ENCODE results near the gene AFP.

Gene AFP

DNA sequence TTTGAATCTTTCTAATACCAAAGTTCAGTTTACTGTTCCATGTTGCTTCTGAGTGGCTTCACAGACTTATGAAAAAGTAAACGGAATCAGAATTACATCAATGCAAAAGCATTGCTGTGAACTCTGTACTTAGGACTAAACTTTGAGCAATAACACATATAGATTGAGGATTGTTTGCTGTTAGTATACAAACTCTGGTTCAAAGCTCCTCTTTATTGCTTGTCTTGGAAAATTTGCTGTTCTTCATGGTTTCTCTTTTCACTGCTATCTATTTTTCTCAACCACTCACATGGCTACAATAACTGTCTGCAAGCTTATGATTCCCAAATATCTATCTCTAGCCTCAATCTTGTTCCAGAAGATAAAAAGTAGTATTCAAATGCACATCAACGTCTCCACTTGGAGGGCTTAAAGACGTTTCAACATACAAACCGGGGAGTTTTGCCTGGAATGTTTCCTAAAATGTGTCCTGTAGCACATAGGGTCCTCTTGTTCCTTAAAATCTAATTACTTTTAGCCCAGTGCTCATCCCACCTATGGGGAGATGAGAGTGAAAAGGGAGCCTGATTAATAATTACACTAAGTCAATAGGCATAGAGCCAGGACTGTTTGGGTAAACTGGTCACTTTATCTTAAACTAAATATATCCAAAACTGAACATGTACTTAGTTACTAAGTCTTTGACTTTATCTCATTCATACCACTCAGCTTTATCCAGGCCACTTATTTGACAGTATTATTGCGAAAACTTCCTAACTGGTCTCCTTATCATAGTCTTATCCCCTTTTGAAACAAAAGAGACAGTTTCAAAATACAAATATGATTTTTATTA, 3.6 kb upstream of the AFP start:
- ChIA-PET POLR2A (no interaction called here), CTCF (interaction anchor here (2.3 kb wide), 1 partner anchor 14 kb away, joined by 8 read pairs; no protein-coding TSS in a partner anchor)
- no peak for DNase-seq (ENCODE audit: extremely low spot score)
- TF ChIP-seq FOXK2 (IDR thresholded peaks at IDR 0.05) = no peak
- TF ChIP-seq BHLHE40 (IDR thresholded peaks at IDR 0.05; ENCODE audit: borderline replicate concordance) = no peak
- no peak for TF ChIP-seq ELF4 (IDR thresholded peaks at IDR 0.05)
- no peak for TF ChIP-seq SUZ12 (IDR thresholded peaks at IDR 0.05)

DNA sequence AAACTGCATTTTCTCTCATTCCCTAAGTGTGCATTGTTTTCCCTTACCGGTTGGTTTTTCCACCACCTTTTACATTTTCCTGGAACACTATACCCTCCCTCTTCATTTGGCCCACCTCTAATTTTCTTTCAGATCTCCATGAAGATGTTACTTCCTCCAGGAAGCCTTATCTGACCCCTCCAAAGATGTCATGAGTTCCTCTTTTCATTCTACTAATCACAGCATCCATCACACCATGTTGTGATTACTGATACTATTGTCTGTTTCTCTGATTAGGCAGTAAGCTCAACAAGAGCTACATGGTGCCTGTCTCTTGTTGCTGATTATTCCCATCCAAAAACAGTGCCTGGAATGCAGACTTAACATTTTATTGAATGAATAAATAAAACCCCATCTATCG, 2.9 kb upstream of the AFP start:
- no peak for TF ChIP-seq SP1 (IDR thresholded peaks at IDR 0.05)
- no peak for TF ChIP-seq PKNOX1 (IDR thresholded peaks at IDR 0.05)
- no peak for TF ChIP-seq ARNT (IDR thresholded peaks at IDR 0.05)
- no peak for TF ChIP-seq TARDBP (IDR thresholded peaks at IDR 0.05)
- no peak for TF ChIP-seq L3MBTL2 (conservative IDR thresholded peaks at IDR 0.05)
- CTCF ChIA-PET = interaction anchor here (2.3 kb wide), 1 partner anchor 13 kb away, joined by 8 read pairs; no protein-coding TSS in a partner anchor
- POLR2A ChIA-PET = no interaction called here
- DNase-seq (ENCODE audit: extremely low spot score) = no peak

GRCh38 chr4:73434311-73434710, 1.7 kb upstream of the AFP start:
- ChIA-PET CTCF (interaction anchor here (0.7 kb wide), 1 partner anchor 186 kb away, joined by 3 read pairs; no protein-coding TSS in a partner anchor), POLR2A (no interaction called here)
- TF ChIP-seq SP1 (IDR thresholded peaks at IDR 0.05) = no peak
- no peak for TF ChIP-seq NFRKB (IDR thresholded peaks at IDR 0.05)
- no peak for TF ChIP-seq CTBP1 (IDR thresholded peaks at IDR 0.05; ENCODE audit: borderline replicate concordance)
- TF ChIP-seq LEF1 (IDR thresholded peaks at IDR 0.05; ENCODE audit: borderline replicate concordance) = no peak
- DNase-seq (ENCODE audit: extremely low spot score) = peak; percentile 17

- ChIA-PET CTCF (no interaction called here), POLR2A (no interaction called here)
- DNase-seq (ENCODE audit: extremely low spot score) = no peak
- TF ChIP-seq L3MBTL2 (conservative IDR thresholded peaks at IDR 0.05) (no peak), SP1 (IDR thresholded peaks at IDR 0.05) (no peak), LEF1 (IDR thresholded peaks at IDR 0.05; ENCODE audit: borderline replicate concordance) (no peak), TARDBP (IDR thresholded peaks at IDR 0.05) (no peak), FOXM1 (IDR thresholded peaks at IDR 0.05; ENCODE audit: borderline replicate concordance) (no peak), SUZ12 (IDR thresholded peaks at IDR 0.05) (no peak), HDGF (IDR thresholded peaks at IDR 0.05; ENCODE audit: borderline replicate concordance) (no peak), BHLHE40 (IDR thresholded peaks at IDR 0.05; ENCODE audit: borderline replicate concordance) (no peak), CTBP1 (IDR thresholded peaks at IDR 0.05; ENCODE audit: borderline replicate concordance) (no peak), ELF4 (IDR thresholded peaks at IDR 0.05) (no peak), PKNOX1 (IDR thresholded peaks at IDR 0.05) (no peak), NFRKB (IDR thresholded peaks at IDR 0.05) (no peak), FOXA1 (IDR thresholded peaks at IDR 0.05) (no peak), ZNF384 (IDR thresholded peaks at IDR 0.05) (no peak), ARNT (IDR thresholded peaks at IDR 0.05) (no peak), FOXK2 (IDR thresholded peaks at IDR 0.05) (no peak)
Measured at GRCh38 chr4:73436674-73437557, 895 bp downstream of the AFP start.

DNA sequence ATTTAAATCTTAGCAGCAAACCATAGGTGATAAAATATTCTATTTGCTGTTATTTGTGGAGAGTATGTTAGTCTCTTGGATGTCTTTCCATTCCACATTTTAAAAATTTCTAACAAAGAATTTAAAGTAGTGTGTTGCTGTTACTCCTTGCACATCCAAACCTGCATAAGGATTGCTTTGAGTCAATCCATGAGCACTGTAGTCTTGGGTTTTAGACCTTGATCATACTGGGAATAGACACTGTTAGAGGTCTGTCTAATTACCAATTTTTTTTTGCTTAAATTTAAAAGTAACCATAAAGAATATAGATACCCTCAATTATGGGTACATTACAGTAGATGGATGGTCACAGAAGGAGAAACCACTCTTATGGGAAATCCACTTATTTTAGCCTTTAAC, 1.5 kb downstream of the AFP start:
- POLR2A ChIA-PET = no interaction called here
- no peak for TF ChIP-seq FOXM1 (IDR thresholded peaks at IDR 0.05; ENCODE audit: borderline replicate concordance)
- CTCF ChIA-PET = no interaction called here
- no peak for DNase-seq (ENCODE audit: extremely low spot score)

DNA sequence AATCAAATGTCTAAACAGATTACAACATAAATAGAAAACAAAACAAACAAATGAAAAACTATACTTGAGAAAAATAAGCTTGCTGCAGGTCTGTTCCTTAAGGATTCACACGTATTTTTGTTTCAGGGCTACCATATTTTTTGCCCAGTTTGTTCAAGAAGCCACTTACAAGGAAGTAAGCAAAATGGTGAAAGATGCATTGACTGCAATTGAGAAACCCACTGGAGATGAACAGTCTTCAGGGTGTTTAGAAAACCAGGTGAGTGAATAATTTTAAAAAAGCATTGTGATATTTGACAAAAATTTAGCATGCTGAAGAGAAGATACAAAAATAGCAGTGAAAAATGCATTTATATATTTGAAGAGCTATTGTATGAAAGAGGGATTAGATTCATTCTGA, 2.0 kb downstream of the AFP start:
- CTCF ChIA-PET = no interaction called here
- POLR2A ChIA-PET = no interaction called here
- DNase-seq (ENCODE audit: extremely low spot score) = no peak
- TF ChIP-seq NFRKB (IDR thresholded peaks at IDR 0.05) (no peak), ARNT (IDR thresholded peaks at IDR 0.05) (no peak), SP1 (IDR thresholded peaks at IDR 0.05) (no peak), ELF4 (IDR thresholded peaks at IDR 0.05) (no peak), FOXA1 (IDR thresholded peaks at IDR 0.05) (no peak), PKNOX1 (IDR thresholded peaks at IDR 0.05) (no peak), FOXK2 (IDR thresholded peaks at IDR 0.05) (no peak), LEF1 (IDR thresholded peaks at IDR 0.05; ENCODE audit: borderline replicate concordance) (no peak), ZNF384 (IDR thresholded peaks at IDR 0.05) (no peak), HDGF (IDR thresholded peaks at IDR 0.05; ENCODE audit: borderline replicate concordance) (no peak), BHLHE40 (IDR thresholded peaks at IDR 0.05; ENCODE audit: borderline replicate concordance) (no peak)

All from HEK293T (cell line).